Progenitor cell of endocrine pancreas (in vitro differentiated cells): ENCODE results near the gene CYBA. TPM values are rescaled to one million over a fixed set of nuclear protein-coding genes. Genes with fewer than 3 reads are reported as not detected.
A peak's percentile ranks its signal among the peaks of the same experiment; 100 is the strongest.

ENCODE experiments used
- DNase-seq: peaks from one replicate; pipeline ENCODE4 v3.0.0; 2021; ENCODE audit warnings: low spot score; ENCODE audit not compliant: unreplicated experiment
- H3K27ac Mint-ChIP-seq: 2 replicates; pipeline ENCODE4 v1.8.0; 2021; ENCODE audit warnings: mild to moderate bottlenecking, moderate library complexity, mixed read lengths
- H3K27me3 Mint-ChIP-seq: 2 replicates; pipeline ENCODE4 v1.8.0; 2021; ENCODE audit warnings: mixed read lengths
- H3K36me3 Mint-ChIP-seq: 2 replicates; pipeline ENCODE4 v1.8.0; 2022; ENCODE audit warnings: mixed read lengths; ENCODE audit not compliant: insufficient read depth
- H3K4me1 Mint-ChIP-seq: 2 replicates; pipeline ENCODE4 v1.8.0; 2021; ENCODE audit warnings: low read depth, mixed read lengths
- H3K4me3 Mint-ChIP-seq: 2 replicates; pipeline ENCODE4 v1.8.0; 2021; ENCODE audit warnings: low read depth, mild to moderate bottlenecking, moderate library complexity, mixed read lengths
- H3K9me3 Mint-ChIP-seq: 2 replicates; pipeline ENCODE4 v1.8.0; 2021; ENCODE audit warnings: low read depth, mixed read lengths
- total RNA-seq: library from RNA; stranded (reverse); gene quantifications from 2 replicates; pipeline ENCODE4 v1.2.1, GENCODE V29; 2021
- TF ChIP-seq, protein P1 (sequence below): fragments of 200-600 bp; sonication (generic); IDR thresholded peaks from one replicate; pipeline ENCODE4 v1.5.0; 2021; ENCODE audit warnings: antibody characterized with exemption, mild to moderate bottlenecking; ENCODE audit not compliant: unreplicated experiment

The CYBA gene
- total RNA-seq, 1 donor from 2014 or later, result 111 TPM

DNA sequence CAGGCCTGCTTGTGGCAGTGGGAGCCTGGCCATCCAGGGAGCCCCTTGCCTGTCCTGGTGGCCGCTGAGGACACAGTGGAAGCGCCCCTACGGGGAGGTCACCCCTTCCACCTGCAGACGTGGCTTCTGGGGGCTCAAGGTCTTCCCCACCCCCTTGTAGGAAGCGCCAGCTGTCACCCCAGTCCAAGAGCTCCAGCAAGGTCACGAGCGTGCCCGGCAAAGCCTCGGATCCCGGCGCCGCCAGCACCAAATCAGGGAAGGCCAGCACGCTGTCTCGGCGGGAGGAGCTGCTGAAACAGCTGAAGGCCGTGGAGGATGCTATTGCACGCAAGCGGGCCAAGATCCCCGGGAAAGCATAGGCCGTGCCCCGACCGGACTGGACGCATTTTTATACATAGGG lies 19.9 kb downstream of the CYBA start:
- Mint-ChIP-seq H3K27ac (no peak overlapping the region), H3K4me3 (no peak overlapping the region), H3K9me3 (no peaks in the 10 kb centered on the region), H3K27me3 (peaks cover 8% of the 10 kb centered on the region), H3K36me3 (peaks cover 14% of the 10 kb centered on the region), H3K4me1 (no peaks in the 10 kb centered on the region)
- no peak for DNase-seq
- TF ChIP-seq, protein P1, sequence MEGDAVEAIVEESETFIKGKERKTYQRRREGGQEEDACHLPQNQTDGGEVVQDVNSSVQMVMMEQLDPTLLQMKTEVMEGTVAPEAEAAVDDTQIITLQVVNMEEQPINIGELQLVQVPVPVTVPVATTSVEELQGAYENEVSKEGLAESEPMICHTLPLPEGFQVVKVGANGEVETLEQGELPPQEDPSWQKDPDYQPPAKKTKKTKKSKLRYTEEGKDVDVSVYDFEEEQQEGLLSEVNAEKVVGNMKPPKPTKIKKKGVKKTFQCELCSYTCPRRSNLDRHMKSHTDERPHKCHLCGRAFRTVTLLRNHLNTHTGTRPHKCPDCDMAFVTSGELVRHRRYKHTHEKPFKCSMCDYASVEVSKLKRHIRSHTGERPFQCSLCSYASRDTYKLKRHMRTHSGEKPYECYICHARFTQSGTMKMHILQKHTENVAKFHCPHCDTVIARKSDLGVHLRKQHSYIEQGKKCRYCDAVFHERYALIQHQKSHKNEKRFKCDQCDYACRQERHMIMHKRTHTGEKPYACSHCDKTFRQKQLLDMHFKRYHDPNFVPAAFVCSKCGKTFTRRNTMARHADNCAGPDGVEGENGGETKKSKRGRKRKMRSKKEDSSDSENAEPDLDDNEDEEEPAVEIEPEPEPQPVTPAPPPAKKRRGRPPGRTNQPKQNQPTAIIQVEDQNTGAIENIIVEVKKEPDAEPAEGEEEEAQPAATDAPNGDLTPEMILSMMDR, result no peak

DNA sequence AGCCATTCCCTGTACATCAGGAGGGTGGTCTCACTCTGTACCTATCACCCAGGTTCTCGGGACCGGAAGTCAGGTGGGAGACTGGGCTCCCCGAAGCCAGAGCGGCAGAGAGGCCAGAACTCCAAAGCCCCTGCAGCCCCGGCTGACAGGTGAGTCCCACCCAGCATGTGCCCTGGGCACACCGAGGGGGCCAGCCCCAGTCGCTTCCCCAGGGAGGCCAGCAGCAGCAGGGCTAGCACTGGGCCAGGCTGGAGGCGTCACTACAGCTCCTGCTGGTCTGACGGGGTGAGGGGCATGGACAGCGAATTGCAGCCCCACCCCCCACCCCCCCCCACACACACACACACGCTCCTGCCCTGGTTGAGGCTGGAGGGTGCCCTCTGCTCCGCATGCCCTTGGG lies 20.4 kb downstream of the CYBA start:
- Mint-ChIP-seq H3K36me3 (peaks cover 14% of the 10 kb centered on the region), H3K27ac (no peak overlapping the region), H3K9me3 (no peaks in the 10 kb centered on the region), H3K4me3 (no peak overlapping the region), H3K27me3 (peaks cover 6% of the 10 kb centered on the region), H3K4me1 (no peaks in the 10 kb centered on the region)
- TF ChIP-seq, protein P1, result no peak
- no peak for DNase-seq

DNA sequence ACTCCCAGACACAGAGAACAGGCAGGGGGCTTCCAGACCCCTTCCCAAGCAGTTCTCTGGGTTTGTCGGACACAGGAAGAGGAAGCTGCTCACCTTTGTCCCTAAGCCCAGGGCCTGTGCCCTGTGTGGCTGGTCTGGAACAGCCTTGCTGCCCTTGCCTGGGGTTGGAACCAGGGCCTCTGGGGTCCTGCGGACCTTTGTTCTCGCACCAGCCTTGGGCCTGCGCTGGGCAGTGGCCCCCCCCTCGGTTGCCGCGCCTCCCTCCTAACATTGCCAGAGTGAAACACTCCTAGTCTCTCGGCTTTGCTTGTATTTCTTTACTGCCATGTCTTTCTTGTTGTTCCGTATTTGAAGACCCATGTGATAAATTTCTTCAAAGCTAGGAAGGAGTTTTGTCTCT lies 21.0 kb downstream of the CYBA start:
- TF ChIP-seq, protein P1, result no peak
- H3K4me1 Mint-ChIP-seq, result no peaks in the 10 kb centered on the region
- no peak overlapping the region for H3K4me3 Mint-ChIP-seq
- no peak overlapping the region for H3K27ac Mint-ChIP-seq
- no peak for DNase-seq
- no peaks in the 10 kb centered on the region for H3K27me3 Mint-ChIP-seq
- H3K36me3 Mint-ChIP-seq, result peaks cover 14% of the 10 kb centered on the region
- H3K9me3 Mint-ChIP-seq, result no peaks in the 10 kb centered on the region

DNA sequence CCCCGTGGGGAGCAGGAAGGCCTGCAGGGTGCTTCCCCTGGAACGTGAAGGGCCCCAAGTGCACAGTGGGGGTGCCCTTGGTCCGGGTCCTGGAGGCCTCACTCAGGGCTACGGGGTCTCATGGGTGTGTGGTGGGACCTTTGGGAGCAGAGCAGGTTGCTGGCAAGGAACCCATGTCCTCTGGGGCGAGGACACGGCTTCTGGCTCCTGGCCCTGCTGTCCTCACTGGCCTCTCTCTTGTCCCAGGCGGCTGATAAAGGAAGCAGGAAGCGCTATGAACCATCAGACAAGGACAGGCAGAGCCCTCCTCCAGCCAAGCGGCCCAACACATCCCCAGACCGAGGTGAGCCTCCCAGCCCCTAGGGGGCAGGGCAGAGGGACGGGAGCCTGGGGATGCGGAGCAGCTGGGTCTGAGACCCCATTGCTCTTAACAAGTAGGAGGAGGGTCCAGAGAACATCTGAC lies 22.3 kb downstream of the CYBA start:
- H3K27ac Mint-ChIP-seq, result no peak overlapping the region

DNA sequence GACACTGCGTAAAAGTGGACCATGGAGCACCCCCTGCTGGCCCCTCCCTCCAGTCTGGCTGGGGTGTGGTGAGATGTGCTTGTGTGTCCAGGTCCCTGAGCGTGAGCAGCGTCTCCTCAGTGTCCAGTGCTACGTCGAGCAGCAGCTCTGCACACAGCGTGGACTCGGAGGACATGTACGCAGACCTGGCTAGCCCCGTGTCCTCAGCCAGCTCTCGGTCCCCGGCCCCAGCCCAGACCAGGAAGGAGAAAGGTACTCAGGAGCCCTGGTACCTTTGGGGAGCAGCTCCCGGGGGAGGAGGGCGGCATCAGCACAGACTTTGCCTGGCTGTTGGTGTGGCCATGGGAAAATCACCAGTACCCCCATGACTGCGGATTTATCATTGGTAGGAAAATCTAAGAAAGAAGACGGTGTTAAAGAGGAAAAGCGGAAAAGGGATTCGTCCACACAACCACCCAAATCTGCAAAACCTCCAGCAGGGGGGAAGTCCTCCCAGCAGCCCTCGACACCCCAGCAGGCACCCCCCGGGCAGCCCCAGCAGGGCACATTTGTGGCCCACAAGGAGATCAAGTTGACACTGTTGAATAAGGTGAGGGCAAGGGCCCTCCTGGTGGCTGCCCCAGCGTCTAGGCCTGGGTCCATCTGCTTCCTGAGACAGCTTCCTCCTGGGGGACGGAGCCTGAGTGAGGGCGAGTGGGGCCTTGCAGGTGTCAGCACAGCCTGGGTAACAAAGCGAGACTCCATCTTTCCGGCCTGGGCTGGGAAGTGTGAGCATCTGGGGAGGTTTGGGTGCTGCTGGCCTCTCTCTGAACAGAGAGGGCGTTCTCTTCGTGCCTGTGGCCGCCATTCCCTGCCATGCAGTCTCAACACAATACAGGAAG lies 23.1 kb downstream of the CYBA start:
- H3K27me3 Mint-ChIP-seq, result no peaks in the 10 kb centered on the region
- TF ChIP-seq, protein P1, result no peak
- H3K27ac Mint-ChIP-seq, result no peak overlapping the region
- no peaks in the 10 kb centered on the region for H3K4me1 Mint-ChIP-seq
- peaks cover 16% of the 10 kb centered on the region for H3K36me3 Mint-ChIP-seq
- no peak for DNase-seq
- H3K4me3 Mint-ChIP-seq, result no peak overlapping the region
- H3K9me3 Mint-ChIP-seq, result no peaks in the 10 kb centered on the region

More for the DNA sequence above, 22.3 kb downstream of the CYBA start:
- Mint-ChIP-seq H3K36me3 (peaks cover 14% of the 10 kb centered on the region), H3K4me1 (no peaks in the 10 kb centered on the region), H3K9me3 (no peaks in the 10 kb centered on the region), H3K4me3 (no peak overlapping the region), H3K27me3 (no peaks in the 10 kb centered on the region)
- no peak for DNase-seq
- TF ChIP-seq, protein P1, result peak; percentile 46
